Suprapubic skin (tissue), 4 donors: ENCODE data around the gene GRID2. TPM values are rescaled to one million over a fixed set of nuclear protein-coding genes. Genes with fewer than 3 reads are reported as not detected.

ENCODE experiments used
- DNase-seq, 2 donors: peaks; one replicate each; pipeline ENCODE4 v3.0.0-alpha.2; 2019; ENCODE audit warnings: low spot score in 2 of 2
- H3K27ac ChIP-seq: fragments of 200-600 bp; sonication (generic); one replicate; pipeline ENCODE4 v1.5.1; 2019
- H3K27me3 ChIP-seq: fragments of 200-600 bp; sonication (generic); one replicate; pipeline ENCODE4 v1.5.1; 2019
- H3K36me3 ChIP-seq: fragments of 200-600 bp; sonication (generic); one replicate; pipeline ENCODE4 v1.5.1; 2019
- H3K4me1 ChIP-seq: fragments of 200-600 bp; sonication (generic); one replicate; pipeline ENCODE4 v1.5.1; 2019
- H3K4me3 ChIP-seq: fragments of 200-600 bp; sonication (generic); one replicate; pipeline ENCODE4 v1.5.1; 2019; ENCODE audit warnings: mild to moderate bottlenecking
- H3K9me3 ChIP-seq: fragments of 200-600 bp; sonication (generic); one replicate; pipeline ENCODE4 v1.5.1; 2019
- EP300 ChIP-seq: sonication (generic); formaldehyde crosslinking; IDR thresholded peaks from one replicate; pipeline ENCODE4 v1.6.1; 2017; ENCODE audit warnings: antibody characterized with exemption
- POLR2A ChIP-seq, 2 donors: fragments of 450-650 bp; IDR thresholded peaks; one replicate each; pipeline ENCODE4 v1.6.1; 2017; ENCODE audit warnings: antibody characterized with exemption in 2 of 2, mild to moderate bottlenecking in 2 of 2, moderate library complexity in 2 of 2
- POLR2AphosphoS5 ChIP-seq, 3 donors: sonication (generic); formaldehyde crosslinking; IDR thresholded peaks; one replicate each; pipeline ENCODE4 v1.6.1; 2017; ENCODE audit warnings: antibody characterized with exemption in 3 of 3
- WGBS: methylation state at CpG from one replicate; pipeline ENCODE4 v1.1.5; 2018; 5-methylcytosine and 5-hydroxymethylcytosine counted together
- total RNA-seq, 4 donors: library from RNA; depleted of rRNA; stranded (reverse); fragments of >200 nt; gene quantifications; one replicate each; pipeline ENCODE4 v1.1.0, GENCODE V29; 2016
- TF ChIP-seq, protein P1 (sequence below), 2 donors: fragments of 200-600 bp in 1 of 2; fragments of 450-650 bp in 1 of 2; sonication (generic) in 1 of 2; IDR thresholded peaks; one replicate each; pipeline ENCODE4 v1.5.1; 2016 to 2019; ENCODE audit warnings: antibody characterized with exemption in 2 of 2, mild to moderate bottlenecking in 1 of 2, moderate library complexity in 1 of 2

The GRID2 gene
- total RNA-seq, 4 donors from 2014 or later, result not detected

DNA sequence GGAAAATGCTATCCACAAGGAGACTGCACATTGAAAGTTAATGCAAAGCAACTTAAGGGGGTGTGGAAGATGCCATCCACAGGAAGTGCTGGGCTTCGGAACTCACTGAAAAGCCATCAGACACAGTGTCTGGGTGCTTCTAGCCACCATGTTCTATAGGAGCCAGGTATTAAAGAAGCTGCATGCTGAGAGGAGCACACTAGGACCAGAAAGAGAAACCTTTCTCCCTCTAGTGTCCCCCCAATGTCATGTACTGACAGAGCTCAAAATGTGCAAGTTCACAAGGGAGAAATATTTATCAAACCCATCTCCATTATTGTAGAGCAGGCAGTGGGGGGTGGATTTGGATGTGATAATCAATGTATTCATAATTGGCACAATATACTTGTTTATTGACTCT lies 510.9 kb downstream of the GRID2 start:
- H3K27ac ChIP-seq, result no peak overlapping the region
- H3K9me3 ChIP-seq, result no peaks in the 10 kb centered on the region
- no peaks in the 10 kb centered on the region for H3K4me1 ChIP-seq
- no peak for TF ChIP-seq POLR2A (IDR thresholded peaks at IDR 0.05)
- TF ChIP-seq POLR2AphosphoS5 (IDR thresholded peaks at IDR 0.05), result no peak
- TF ChIP-seq, protein P1, sequence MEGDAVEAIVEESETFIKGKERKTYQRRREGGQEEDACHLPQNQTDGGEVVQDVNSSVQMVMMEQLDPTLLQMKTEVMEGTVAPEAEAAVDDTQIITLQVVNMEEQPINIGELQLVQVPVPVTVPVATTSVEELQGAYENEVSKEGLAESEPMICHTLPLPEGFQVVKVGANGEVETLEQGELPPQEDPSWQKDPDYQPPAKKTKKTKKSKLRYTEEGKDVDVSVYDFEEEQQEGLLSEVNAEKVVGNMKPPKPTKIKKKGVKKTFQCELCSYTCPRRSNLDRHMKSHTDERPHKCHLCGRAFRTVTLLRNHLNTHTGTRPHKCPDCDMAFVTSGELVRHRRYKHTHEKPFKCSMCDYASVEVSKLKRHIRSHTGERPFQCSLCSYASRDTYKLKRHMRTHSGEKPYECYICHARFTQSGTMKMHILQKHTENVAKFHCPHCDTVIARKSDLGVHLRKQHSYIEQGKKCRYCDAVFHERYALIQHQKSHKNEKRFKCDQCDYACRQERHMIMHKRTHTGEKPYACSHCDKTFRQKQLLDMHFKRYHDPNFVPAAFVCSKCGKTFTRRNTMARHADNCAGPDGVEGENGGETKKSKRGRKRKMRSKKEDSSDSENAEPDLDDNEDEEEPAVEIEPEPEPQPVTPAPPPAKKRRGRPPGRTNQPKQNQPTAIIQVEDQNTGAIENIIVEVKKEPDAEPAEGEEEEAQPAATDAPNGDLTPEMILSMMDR (IDR thresholded peaks at IDR 0.05), result no peak
- TF ChIP-seq EP300, result no peak
- WGBS, result 89% methylated on average over 1 of the region's 1 CpG
- DNase-seq, result no peak
- H3K4me3 ChIP-seq, result no peak overlapping the region
- H3K27me3 ChIP-seq, result no peaks in the 10 kb centered on the region
- no peaks in the 10 kb centered on the region for H3K36me3 ChIP-seq

- WGBS, result 65% methylated on average over 3 of the region's 3 CpGs
- Histone ChIP-seq H3K9me3 (no peaks in the 10 kb centered on the region), H3K27me3 (no peaks in the 10 kb centered on the region), H3K36me3 (no peaks in the 10 kb centered on the region), H3K4me3 (no peak overlapping the region), H3K4me1 (no peaks in the 10 kb centered on the region), H3K27ac (no peak overlapping the region)
- no peak for DNase-seq
- no peak for TF ChIP-seq EP300
- TF ChIP-seq POLR2AphosphoS5 (IDR thresholded peaks at IDR 0.05), result no peak
- TF ChIP-seq, protein P1 (IDR thresholded peaks at IDR 0.05), result no peak
- no peak for TF ChIP-seq POLR2A (IDR thresholded peaks at IDR 0.05)
Measured at GRCh38 chr4:92825256-92825655, 521.5 kb downstream of the GRID2 start.

GRCh38 chr4:92825791-92826190 lies 522.0 kb downstream of the GRID2 start:
- H3K4me1 ChIP-seq, result no peaks in the 10 kb centered on the region
- TF ChIP-seq EP300, result no peak
- TF ChIP-seq POLR2A (IDR thresholded peaks at IDR 0.05), result no peak
- TF ChIP-seq, protein P1 (IDR thresholded peaks at IDR 0.05), result no peak
- TF ChIP-seq POLR2AphosphoS5 (IDR thresholded peaks at IDR 0.05), result no peak
- H3K9me3 ChIP-seq, result no peaks in the 10 kb centered on the region
- no peak for DNase-seq
- no peaks in the 10 kb centered on the region for H3K27me3 ChIP-seq
- no peaks in the 10 kb centered on the region for H3K36me3 ChIP-seq
- no peak overlapping the region for H3K4me3 ChIP-seq
- no peak overlapping the region for H3K27ac ChIP-seq

DNA sequence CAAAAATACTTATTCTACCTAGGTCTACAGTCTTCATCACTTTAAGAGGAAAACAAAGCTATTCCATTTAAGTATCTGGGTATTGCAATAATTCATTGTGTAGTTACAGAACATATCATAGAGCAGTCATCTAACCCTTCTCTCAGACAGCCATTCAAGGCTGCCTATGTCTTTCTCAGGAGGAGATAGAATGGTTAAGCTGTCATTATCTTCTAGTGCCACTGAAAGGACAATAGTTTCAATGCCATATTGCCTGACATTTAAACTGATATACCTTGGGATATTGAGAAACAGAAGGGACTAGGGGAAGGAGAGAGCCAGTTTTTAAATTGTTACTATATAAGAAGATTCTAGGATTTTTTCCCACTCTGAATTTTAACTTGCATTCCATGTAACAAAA lies 527.0 kb downstream of the GRID2 start:
- H3K27ac ChIP-seq, result no peak overlapping the region
- DNase-seq, result no peak
- no peaks in the 10 kb centered on the region for H3K27me3 ChIP-seq
- H3K4me3 ChIP-seq, result no peak overlapping the region
- H3K9me3 ChIP-seq, result no peaks in the 10 kb centered on the region
- H3K36me3 ChIP-seq, result no peaks in the 10 kb centered on the region
- TF ChIP-seq EP300 (no peak), POLR2A (IDR thresholded peaks at IDR 0.05) (no peak), POLR2AphosphoS5 (IDR thresholded peaks at IDR 0.05) (no peak)
- TF ChIP-seq, protein P1 (IDR thresholded peaks at IDR 0.05), result no peak
- H3K4me1 ChIP-seq, result no peaks in the 10 kb centered on the region

DNA sequence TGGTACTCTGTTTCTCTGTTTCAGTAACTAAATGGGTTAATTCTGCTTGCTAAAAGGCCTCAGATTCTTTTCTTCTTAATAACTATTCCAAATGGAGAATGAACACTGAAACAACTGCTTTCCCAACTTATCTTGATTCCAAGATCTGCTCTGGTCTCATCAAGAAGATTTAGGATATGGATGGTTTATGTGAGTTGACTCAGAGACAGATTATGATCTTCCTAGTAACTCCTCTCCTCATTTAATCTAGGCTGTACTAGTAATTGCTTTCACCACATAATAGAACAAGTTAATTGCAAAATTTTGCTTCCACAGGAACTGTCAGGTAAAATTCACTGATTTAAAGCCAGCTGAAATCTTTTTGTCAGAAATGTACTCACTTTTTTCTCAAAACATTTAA lies 537.1 kb downstream of the GRID2 start:
- Histone ChIP-seq H3K4me3 (no peak overlapping the region), H3K36me3 (no peaks in the 10 kb centered on the region), H3K27me3 (no peaks in the 10 kb centered on the region), H3K4me1 (no peaks in the 10 kb centered on the region), H3K9me3 (no peaks in the 10 kb centered on the region), H3K27ac (no peak overlapping the region)
- no peak for DNase-seq
- TF ChIP-seq, protein P1 (IDR thresholded peaks at IDR 0.05), result no peak
- TF ChIP-seq EP300, result no peak
- TF ChIP-seq POLR2A (IDR thresholded peaks at IDR 0.05), result no peak
- no peak for TF ChIP-seq POLR2AphosphoS5 (IDR thresholded peaks at IDR 0.05)
